ENCODE results near the gene MED29.
"Not testable (repeated sequence)": the region's sequence is repeated elsewhere in the genome, so short reads cannot be mapped to it uniquely, and the experiment has no call there.

Gene MED29

DNA sequence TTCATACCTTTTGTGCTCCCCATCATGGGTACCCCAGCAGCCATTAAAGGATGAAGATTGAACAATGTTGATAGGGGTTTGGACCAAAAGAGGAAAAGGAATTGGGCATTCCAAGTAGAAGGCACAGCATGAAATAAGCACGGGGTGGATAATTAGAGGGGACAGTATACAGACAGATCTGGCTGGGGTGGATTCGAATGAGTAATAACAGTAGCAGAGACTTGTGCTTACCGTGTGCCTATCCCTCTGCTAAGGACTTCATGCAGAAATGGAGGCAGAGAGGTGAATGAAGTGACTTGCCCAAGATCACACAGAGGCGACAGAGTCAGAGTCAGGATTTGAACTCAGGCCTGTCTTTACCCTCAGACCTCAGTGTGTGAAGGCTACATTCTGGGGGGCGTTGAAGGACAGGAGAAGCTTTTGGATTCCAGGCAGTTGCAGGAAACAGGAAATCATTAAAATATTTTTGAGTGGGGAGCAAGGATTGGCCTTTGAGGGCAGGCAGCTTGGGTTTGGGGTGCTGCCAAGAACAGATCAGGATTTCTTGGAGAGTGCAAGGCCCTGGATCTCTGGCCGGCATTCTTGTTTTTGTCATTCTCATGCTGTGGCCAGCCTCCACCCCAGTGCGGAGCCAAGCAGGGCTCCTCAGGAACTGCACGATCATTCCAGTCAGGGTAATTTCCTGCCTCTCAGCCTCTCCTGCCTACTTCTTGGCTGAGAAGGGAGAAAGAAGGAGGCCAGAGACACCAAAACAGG, 19.0 kb upstream of the MED29 start:
- peak; percentile 86 for DNase-seq

DNA sequence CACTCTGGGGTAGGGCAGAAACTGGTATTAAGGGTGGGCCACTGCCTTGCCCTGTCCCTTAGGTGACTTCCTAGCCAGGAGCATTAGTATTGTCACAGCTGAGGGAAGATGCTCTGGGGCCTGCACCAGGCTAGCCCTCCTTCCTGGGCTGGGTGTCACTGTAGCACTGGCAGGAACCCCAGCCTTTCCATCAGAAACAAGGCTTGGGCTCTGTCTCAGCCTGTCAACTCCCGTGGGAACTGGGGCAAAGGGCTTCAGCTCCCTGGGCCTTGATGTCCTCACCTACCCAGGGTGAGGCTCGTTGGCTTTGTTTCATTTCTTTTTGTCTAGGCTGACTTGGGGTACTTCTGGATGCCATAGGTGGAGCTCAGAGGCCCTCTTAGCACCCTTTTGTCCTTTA, 18.2 kb upstream of the MED29 start:
- no peak for DNase-seq

DNA sequence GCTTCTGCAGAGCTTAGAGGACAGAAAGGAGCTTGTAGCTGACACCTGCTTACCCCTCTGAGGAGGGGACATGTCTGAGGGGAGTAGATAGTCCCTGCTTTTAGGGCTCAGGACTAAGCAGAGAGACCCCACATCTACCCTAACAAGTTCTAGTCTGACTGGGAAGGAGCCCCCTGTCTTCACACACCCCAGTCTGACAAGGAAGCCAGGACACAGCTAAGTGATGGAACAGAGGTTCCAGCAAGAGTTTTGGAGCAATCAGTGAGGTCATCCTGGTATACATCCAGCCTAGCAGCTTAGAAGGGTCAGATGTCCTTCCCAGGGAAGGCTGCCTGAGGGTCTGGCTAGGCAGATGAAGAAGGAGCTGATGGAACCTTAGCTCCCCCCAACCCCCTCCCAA, 15.2 kb upstream of the MED29 start:
- no peak for DNase-seq

DNA sequence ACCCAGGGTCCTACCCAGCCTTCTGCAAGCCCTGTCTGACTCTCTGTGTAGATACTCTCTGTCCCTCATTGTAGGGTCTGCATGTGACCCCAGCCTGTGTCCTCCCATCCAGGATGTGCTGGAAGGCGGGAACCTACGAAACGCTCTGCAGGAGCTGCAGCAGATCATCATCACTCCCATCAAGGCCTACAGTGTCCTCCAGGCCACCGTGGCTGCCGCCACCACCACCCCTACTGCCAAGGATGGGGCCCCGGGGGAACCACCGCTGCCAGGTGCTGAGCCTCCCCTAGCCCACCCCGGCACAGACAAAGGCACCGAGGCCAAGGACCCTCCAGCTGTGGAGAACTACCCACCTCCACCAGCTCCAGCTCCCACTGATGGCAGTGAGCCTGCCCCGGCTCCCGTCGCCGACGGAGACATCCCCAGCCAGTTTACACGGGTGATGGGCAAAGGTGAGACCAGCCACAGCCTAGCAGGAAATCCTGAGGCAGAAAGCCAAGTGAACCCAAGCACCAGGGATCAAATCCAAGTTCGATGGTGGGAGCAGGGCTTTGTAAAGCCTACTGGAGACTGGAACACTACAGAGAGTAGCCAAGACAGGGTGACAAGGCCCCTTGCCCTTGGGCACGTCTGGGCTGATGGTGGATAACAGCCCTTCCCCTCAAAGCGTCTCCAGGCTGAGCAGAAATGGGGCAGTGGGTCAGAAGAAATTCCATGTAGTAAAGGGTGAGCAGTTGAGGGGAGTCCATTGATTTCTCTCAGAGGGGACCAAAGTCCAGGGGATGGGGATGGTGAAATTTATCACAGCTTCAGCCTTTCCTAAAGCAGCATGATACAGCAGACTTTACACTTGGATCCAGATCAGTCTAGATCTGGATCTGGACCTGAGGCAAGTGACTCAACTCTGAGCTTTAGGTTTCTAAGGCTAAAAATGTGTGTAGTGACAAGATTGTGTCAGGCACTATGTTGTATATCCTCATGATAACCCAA, 13.5 kb upstream of the MED29 start:
- no peak for DNase-seq

DNA sequence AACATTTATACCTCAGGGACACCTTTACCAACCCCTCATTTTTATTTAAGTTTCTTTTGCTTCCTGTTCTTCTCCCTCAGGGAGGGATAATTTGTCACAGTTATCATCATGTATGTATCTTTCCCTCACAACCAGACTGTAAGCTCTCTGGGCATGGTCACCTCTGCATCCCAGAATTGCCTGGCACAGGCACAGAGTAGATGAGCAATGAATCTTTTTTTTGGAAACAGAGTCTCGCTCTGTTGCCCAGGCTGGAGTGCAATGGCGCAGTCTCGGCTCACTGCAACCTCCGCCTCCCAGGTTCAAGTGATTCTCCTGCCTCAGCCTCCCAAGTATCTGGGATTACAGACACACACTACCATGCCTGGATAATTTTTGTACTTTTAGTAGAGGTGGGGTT, 11.8 kb upstream of the MED29 start:
- DNase-seq: not testable (repeated sequence)

DNA sequence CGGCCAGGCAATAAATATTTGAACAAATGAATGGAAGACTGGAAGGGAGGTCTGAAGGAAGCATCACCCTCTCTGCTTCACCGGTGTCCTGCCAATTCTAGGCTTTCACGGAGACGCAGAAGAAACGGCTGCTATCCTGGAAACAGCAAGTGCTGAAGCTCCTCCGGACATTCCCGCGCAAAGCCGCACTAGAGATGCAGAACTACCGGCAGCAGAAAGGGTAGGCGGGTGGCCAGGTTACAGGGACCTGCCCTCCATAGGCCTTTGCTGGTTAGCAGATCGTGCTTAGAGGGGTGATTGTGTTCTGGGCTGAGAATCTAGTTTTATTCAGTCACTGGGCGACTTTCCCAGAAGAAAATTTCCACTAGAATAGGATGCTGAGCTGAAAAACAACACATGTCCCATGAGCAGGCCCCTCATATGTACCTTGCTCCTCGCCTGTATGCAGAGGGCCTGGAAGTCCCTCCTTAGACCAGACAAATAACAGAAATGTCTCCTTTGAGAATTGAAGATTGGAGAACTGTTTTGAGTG, 11.2 kb upstream of the MED29 start:
- DNase-seq: no peak

DNA sequence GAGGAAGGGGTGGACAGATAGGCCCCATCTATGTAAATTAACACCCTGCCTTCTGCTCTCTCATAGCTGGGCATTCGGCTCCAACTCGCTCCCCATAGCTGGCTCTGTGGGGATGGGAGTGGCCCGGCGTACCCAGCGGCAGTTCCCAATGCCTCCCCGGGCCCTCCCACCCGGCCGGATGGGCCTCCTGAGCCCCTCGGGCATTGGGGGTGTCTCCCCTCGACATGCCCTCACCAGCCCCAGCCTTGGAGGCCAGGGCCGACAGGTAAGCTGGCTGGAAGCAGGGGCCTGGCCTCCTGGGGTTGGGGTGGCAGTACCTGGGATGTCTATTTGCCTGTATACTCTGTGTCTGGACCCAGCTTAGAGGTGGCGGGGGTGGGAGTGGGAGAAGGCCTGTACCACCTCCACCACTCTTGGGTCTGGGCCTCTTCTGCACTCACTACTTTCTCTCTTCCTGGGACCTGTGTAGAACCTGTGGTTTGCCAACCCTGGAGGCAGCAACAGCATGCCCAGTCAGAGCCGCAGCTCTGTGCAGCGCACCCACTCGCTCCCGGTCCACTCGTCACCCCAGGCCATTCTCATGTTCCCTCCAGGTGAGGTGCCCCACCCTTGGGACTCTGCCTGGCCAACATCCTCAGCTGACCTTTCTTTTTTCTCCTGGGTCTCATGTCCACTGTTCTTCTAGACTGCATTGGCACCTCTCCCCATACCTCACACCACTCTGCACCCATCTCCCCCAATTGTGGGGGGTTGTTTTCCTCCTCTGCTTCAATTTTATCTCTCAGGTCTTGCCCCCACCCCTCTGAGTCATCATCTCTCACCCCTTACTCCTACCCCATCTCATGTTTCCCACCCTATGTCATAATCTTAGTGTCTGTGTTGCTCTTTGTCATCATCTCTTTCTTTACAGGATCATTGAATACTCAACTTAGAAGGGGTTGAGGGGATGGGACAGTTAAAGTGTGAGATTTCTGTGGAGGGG, 10.4 kb upstream of the MED29 start:
- no peak for DNase-seq

DNA sequence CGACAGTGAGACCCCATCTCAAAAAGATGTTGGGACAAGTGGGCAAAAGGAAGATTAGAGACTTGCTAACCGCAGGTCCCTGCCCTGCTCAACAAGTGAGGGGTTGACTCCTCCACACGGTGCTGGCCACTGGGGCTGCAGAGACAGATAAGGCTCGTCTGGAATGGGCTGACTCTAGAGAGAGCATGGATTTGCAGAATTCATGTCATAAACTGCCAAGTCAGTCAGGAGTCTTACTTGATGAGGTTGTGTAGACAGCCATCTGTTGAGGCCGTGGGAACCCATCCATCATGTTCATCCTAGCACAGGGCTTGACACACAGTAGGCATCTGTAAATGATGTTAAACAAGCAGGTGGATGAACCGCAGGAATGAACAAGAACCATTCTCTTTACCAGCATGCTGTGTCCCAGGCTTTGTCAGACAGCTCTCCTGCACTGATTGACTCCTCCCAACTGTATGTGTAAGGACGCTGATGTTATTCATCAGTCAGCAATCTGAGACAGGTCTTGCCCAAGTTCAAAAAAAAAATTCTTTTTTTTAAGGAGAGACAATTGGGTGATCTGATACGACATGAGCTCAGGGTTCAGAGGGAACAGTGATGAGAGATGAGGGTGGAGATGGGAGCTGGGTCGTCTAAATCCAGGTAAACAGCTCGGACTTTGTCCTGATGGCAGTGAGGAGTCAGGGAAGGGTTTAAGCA, 9.1 kb upstream of the MED29 start:
- DNase-seq: peak; percentile 22

DNA sequence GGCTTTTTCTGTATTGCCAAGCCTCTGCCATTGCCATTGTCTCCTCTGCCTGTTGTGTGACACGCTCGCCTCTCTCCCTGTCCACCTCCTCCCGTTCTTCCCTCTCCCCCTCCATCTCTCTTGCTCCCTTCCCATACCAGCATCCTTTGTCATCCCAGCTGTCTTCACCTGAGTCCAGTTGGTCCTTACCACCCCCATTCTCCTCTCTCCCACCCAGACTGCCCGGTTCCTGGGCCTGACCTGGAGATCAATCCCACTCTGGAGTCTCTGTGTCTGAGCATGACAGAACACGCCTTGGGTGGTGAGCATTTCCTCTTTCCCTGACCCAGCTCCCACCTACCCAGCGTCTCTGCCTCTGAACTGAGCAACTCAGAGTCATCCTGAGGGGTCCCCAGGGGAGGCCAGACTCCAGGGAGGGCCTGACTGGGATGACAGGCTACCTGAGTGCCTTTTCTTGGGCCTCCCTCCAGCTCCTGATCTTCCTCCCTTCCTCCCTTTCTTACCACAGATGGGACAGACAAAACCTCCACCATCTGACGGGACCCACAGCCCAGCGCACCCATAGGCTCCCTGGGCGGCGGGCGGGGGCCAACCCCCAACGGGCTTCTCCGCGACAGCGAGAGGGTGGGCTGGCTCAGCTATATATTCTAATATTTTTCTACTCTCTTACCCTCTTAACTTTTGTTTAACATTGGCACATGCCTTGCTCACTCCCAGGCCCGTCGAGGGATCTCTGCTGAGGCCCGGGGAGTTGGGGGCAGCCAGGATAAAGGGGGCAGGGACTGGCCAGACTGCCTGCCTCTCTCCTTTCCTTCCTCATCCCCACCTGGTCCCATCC, 8.0 kb upstream of the MED29 start:
- DNase-seq: no peak

DNA sequence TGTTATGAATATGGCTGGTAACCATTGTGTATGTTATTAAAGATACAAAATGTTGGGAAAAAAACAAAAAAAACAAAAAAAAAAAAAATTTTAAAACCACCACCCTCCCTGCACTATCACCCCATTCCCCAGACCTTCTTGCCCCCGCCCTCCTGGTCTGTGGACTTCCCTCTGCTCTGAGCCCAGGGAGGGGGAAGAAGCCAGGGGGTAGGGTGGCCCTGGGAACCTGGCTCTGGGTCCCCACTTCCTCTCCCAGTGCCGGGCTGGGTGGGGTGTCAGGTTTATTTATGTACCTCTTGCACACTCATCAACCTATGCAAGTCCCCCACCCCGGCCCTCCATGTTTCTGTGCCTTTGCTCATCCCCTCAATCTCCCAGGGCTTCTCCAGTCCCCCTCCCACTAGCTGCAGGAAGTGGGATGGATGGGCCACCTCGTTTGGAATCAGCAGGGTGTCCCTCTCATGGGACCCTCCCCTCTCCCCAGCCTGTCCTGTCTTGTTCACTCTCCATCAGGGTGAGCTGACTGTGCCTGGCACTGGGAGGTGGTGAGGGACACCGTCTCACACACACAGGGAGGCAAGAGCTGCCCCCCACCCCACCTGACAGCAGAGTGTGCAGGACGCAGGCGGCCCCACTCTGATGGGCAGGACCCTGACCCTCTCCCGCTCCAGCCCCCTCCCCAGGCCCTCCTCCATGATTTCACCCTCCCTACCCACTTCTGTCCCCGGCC, 6.2 kb upstream of the MED29 start:
- no peak for DNase-seq

DNA sequence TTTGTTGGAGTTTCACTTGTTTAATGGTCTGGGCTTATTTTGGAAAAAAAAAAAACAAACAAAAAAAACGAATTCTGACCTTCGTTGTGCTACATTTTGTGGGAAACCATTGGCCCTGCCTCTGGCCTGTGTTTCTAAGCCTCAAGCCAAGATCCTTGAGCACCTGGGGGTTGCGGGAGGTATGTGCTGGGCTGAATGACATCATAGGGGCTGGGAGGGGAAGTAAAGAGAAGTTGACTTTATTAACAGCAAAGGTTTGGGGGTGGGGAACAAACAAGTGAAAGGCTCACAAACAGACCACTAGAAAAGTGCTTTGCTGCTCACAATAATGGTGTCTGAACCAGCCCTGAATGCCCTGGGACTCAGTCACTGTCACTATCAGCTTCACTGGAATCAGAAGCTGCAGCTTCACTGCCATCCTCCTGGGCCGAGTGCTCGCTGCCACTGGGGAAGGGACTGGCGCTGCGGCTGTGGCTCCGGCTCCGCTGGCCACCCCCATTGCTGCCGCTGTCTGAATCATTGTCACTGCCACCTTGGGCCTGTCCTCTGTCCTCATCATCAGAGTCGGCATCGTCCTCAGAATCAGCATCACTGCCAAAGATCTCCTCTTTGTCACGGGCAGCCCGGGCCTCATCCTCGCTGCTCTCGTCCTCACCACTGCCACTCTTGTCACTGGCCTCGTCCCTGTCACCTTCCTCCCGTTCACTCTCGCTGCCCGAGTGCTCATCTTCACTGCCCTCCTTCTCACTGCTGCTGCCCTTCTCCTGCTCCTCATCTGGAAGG, 5.4 kb upstream of the MED29 start:
- no peak for DNase-seq

DNA sequence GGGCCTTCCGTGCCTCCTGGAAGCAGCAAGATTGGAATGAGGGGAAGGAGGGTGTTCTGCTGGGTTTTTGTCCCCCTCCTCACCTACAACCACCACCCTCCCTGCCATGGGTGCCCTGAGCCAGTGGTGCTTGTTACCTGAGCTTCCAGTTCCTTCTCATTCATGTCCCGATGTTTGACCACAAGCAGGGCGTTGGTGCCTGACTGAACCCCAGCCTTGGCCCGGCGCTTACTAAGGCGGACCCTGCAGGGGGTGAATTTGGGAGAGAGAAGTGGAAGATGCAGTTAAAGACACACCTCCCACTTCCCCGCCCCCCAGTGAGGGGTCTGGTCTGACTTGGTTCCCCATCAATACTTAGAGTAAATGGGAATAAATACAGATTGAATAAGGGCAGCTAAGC, 4.6 kb upstream of the MED29 start:
- no peak for DNase-seq

DNA sequence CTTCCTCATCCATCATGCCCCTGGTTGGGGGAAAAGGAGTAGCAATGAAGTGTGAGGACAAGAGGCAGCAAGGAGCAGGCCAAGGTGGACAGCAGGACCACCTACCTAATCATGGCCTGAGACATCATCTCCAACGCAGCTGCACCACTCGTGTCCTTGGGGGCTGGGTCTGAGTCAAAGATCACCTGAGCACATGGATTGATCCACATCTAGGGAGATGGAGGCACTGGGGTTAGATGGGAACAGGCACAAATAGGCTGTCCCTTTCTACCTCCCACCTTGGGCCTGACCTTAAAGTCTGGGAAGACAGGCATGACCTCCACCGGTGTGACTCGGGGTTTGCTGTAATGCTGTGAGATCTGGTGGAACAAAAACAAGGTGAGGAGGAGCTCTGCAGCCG, 2.5 kb upstream of the MED29 start:
- no peak for DNase-seq

DNA sequence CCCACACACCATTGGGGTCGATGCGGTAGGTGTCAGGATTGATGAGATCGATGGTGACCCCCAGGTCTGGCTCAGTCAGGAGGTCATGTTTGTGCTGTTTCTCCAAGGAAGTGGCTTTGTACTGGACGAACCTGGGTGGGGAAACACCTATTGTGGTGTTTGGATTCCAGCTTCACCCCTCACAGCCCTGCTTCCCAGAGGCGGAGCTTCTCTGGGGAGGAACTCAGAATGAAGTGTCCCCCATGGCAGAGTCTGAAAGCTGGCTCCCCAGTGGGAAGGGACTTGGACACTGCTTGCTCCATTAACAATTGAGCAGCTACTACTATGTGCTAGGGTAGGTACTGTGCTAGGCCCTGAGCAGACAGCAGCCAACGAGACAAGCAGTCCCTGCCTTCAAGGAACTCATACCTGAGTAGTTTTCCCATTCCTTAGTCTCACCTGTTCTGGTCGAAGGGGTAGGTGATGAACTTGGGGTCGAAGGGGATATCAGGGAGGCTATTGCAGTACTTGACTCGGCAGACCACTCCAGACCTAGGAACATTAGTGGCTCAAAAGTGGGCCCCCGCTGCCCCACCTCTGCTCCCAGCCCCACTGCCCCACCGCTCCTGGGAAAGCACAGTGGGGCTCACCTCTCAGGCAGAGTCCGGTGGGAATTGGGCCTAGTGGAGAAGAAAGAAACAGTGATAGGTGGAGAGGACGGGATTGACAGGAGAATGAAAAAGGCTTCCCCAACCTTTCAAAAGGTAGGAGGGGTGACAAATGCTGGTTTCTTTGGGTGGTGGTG, 1.4 kb upstream of the MED29 start:
- DNase-seq: no peak

DNA sequence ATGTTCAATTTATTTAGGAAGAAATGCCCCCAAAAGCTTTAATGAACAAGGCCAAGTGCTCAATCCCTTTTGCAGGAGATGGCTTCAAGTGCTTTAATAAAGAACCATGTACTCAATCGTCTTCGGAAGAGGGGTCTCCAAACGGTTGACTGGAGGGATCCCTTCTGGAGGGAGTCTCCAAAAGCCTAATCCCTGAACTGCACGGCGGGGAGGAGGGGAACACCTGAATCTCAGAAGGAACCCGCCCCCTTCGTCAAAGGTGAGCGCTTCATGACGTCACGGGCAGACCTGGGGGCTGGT, 777 bp upstream of the MED29 start:
- DNase-seq: no peak

DNA sequence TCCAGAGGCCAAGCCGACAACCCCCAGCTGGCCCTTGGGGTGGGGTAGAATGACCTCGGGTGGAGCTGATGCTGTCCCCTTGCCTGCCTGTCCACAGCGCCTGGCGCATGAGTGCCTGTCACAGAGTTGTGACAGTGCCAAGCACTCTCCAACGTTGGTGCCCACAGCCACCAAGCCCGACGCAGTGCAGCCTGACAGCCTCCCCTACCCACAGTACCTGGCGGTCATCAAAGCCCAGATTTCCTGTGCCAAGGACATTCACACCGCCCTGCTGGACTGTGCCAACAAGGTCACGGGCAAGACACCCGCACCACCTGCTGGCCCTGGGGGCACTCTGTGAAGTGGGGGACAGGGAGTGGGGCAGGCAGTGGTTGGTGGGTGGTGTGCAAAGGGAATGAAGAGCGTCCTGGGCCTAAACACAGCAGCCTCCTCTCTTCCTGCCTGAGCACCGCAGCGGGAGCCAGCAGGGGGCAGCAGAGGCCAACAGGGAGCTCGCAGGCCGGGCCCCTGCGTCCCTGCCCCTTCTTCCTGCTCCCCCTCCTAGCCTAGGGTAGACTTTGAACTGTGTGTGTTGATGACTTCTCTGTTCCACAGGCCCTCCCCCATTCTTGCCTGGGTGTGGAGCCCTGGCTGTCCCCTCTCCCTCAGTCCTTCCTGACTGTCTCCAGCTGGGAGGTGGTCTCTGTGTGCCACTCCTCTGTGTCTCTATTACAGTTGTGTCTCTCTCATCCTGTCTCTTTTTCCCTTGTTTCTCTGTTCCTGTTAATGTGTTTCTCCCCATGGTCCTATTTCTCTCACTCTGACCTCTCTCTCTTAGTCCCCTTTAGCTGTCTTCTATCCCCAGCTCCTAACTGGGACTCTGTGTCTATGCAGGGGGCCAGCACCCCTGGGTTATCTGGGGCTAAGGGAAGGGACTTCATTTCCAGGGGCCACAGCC, 6.5 kb downstream of the MED29 start:
- DNase-seq: peak; percentile 67

DNA sequence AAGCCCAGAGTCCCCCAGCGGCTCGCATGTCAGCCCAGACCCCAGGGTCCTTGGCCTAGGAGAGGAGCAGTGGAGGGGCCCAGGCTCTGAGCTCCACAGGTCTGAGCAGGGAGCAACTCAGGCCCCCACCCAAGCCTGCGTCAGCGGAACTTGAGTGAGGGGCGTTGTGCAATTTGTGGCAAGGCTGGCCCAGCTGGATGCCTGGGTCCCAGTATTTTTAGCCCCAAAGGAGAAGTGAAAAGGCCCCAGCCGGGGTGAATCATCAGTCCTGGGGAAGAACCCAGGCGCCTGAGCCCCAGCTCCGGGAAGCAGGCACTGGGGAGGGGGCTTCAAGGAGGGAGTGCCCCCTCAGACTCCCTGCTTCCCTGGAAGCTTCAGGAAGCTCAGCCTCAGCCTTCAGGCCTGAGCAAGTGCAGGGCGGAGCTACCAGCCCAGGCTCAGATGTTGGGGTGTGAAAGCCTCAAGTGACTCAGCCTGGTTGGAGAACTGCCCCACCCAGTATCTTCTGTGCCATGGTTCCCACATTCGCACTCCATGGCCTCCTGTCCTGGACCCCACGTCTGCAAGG, 7.2 kb downstream of the MED29 start:
- DNase-seq: peak; percentile 73
